DND-41 (cell line): Measurements from ENCODE around the gene ATP2A3.
"Not testable (repeated sequence)": the region's sequence is repeated elsewhere in the genome, so short reads cannot be mapped to it uniquely, and the experiment has no call there.

Source experiments
- CTCF ChIP-seq: IDR thresholded peaks from 2 replicates; pipeline ENCODE4 v1.5.1; 2012; ENCODE audit warnings: borderline replicate concordance, low read length, moderate library complexity, mild to moderate bottlenecking; ENCODE audit not compliant: poor library complexity, severe bottlenecking; ENCODE audit errors: extremely low read depth
- EZH2 ChIP-seq: IDR thresholded peaks from 3 replicates; pipeline ENCODE4 v1.6.1; 2012; ENCODE audit warnings: borderline replicate concordance, low read depth, mild to moderate bottlenecking, moderate library complexity, low read length, inconsistent platforms; ENCODE audit not compliant: severe bottlenecking

- not testable (repeated sequence) for TF ChIP-seq CTCF, EZH2
These were observed 27.5 kb upstream of the ATP2A3 start for GRCh38 chr17:3991699-3992098.
